ENCODE measurements around the gene SSTR4. TPM values are rescaled to one million over a fixed set of nuclear protein-coding genes. Genes with fewer than 3 reads are reported as not detected.

Gene SSTR4
- polyA plus RNA-seq, 1 experiment = not detected

- CTCF ChIA-PET = no interaction called here
Measured at GRCh38 chr20:23078351-23079015, 43.4 kb downstream of the SSTR4 start.

GRCh38 chr20:23079016-23079351, 43.9 kb downstream of the SSTR4 start:
- ChIA-PET POLR2A (no interaction called here), CTCF (no interaction called here)
- no peak for DNase-seq (ENCODE audit: low read depth)
- TF ChIP-seq CTCF (IDR thresholded peaks at IDR 0.05; ENCODE audit: insufficient read depth, low read depth, low read length) = no peak
- no peaks in the 10 kb centered on the region for H3K36me3 ChIP-seq (ENCODE audit: control insufficient read depth, insufficient read depth, low read length)
- no peaks in the 10 kb centered on the region; the same call in 1 of the 2 replicates for H3K27me3 ChIP-seq (ENCODE audit: control insufficient read depth, insufficient read depth, low read length)
- H3K4me3 ChIP-seq (ENCODE audit: low read depth, low read length) = no peak overlapping the region

More at GRCh38 chr20:23078351-23079015, 43.4 kb downstream of the SSTR4 start:
- TF ChIP-seq CTCF (IDR thresholded peaks at IDR 0.05; ENCODE audit: insufficient read depth, low read depth, low read length) = no peak
- DNase-seq (ENCODE audit: low read depth) = no peak
- H3K4me3 ChIP-seq (ENCODE audit: low read depth, low read length) = no peak overlapping the region
- H3K27me3 ChIP-seq (ENCODE audit: control insufficient read depth, insufficient read depth, low read length) = no peaks in the 10 kb centered on the region; the same call in 1 of the 2 replicates
- H3K36me3 ChIP-seq (ENCODE audit: control insufficient read depth, insufficient read depth, low read length) = no peaks in the 10 kb centered on the region
- POLR2A ChIA-PET = no interaction called here

GRCh38 chr20:23079926-23080325, 44.8 kb downstream of the SSTR4 start:
- no peak for DNase-seq (ENCODE audit: low read depth)
- no peak overlapping the region for H3K4me3 ChIP-seq (ENCODE audit: low read depth, low read length)
- POLR2A ChIA-PET = no interaction called here
- no peaks in the 10 kb centered on the region for H3K36me3 ChIP-seq (ENCODE audit: control insufficient read depth, insufficient read depth, low read length)
- CTCF ChIA-PET = no interaction called here
- no peaks in the 10 kb centered on the region; the same call in 1 of the 2 replicates for H3K27me3 ChIP-seq (ENCODE audit: control insufficient read depth, insufficient read depth, low read length)
- no peak for TF ChIP-seq CTCF (IDR thresholded peaks at IDR 0.05; ENCODE audit: insufficient read depth, low read depth, low read length)

GRCh38 chr20:23080521-23080920, 45.4 kb downstream of the SSTR4 start:
- TF ChIP-seq CTCF (IDR thresholded peaks at IDR 0.05; ENCODE audit: insufficient read depth, low read depth, low read length) = no peak
- DNase-seq (ENCODE audit: low read depth) = no peak
- Histone ChIP-seq H3K4me3 (ENCODE audit: low read depth, low read length) (no peak overlapping the region), H3K36me3 (ENCODE audit: control insufficient read depth, insufficient read depth, low read length) (no peaks in the 10 kb centered on the region), H3K27me3 (ENCODE audit: control insufficient read depth, insufficient read depth, low read length) (no peaks in the 10 kb centered on the region; the same call in 1 of the 2 replicates)
- POLR2A ChIA-PET = no interaction called here
- CTCF ChIA-PET = no interaction called here

GRCh38 chr20:23081263-23081819, 46.2 kb downstream of the SSTR4 start:
- TF ChIP-seq CTCF (IDR thresholded peaks at IDR 0.05; ENCODE audit: insufficient read depth, low read depth, low read length) = no peak
- Histone ChIP-seq H3K36me3 (ENCODE audit: control insufficient read depth, insufficient read depth, low read length) (no peaks in the 10 kb centered on the region), H3K4me3 (ENCODE audit: low read depth, low read length) (no peak overlapping the region), H3K27me3 (ENCODE audit: control insufficient read depth, insufficient read depth, low read length) (no peaks in the 10 kb centered on the region; the same call in 1 of the 2 replicates)
- POLR2A ChIA-PET = no interaction called here
- no peak for DNase-seq (ENCODE audit: low read depth)
- CTCF ChIA-PET = no interaction called here

Data from BJ (cell line).